ENCODE results near the gene NOL9. TPM values are rescaled to one million over a fixed set of nuclear protein-coding genes. Genes with fewer than 3 reads are reported as not detected.

NOL9 gene
- total RNA-seq, 4 donors from 2014 or later: 19.4 to 33.6 (median 27.5) TPM

DNA sequence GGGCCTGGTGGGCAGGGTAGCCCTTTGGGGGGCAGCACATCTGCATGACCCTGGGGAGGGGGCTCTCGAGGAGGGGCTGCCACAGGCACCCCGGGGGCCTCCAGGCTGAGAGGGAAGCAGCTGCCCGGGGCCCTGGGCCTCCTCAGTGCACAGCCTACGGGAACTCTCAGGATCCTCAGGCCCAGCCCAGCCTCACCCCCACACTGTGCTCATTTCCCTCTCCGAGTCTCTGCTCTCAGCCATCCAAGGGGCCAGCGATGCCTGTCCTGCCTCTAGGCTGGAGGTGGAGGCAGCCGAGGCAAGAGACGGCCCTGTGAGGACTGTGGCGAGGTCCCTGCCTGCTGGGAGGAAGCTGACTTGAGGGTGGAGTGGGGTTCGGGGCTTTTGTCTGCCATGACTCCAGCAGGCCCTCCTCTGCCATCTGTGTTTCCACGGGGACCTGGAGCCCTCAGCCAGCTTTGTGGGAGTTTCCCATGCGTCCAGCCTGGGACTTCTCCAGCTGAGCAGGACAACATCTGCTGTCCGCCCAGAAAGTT lies 55.7 kb downstream of the NOL9 start:
- Histone ChIP-seq H3K4me1 (peaks cover 54% of the 10 kb centered on the region), H3K9me3 (no peaks in the 10 kb centered on the region), H3K4me3 (no peak overlapping the region), H3K36me3 (no peaks in the 10 kb centered on the region), H3K27me3 (no peaks in the 10 kb centered on the region), H3K27ac (no peak overlapping the region)
- no peak for DNase-seq (ENCODE audit: low spot score in 2 of 2)
- no CpG with 5 or more reads among the region's 13 CpGs for WGBS
- TF ChIP-seq POLR2AphosphoS5 (IDR thresholded peaks at IDR 0.05) (no peak), EP300 (IDR thresholded peaks at IDR 0.05) (no peak), POLR2A (IDR thresholded peaks at IDR 0.05) (no peak)
- TF ChIP-seq, protein P1, sequence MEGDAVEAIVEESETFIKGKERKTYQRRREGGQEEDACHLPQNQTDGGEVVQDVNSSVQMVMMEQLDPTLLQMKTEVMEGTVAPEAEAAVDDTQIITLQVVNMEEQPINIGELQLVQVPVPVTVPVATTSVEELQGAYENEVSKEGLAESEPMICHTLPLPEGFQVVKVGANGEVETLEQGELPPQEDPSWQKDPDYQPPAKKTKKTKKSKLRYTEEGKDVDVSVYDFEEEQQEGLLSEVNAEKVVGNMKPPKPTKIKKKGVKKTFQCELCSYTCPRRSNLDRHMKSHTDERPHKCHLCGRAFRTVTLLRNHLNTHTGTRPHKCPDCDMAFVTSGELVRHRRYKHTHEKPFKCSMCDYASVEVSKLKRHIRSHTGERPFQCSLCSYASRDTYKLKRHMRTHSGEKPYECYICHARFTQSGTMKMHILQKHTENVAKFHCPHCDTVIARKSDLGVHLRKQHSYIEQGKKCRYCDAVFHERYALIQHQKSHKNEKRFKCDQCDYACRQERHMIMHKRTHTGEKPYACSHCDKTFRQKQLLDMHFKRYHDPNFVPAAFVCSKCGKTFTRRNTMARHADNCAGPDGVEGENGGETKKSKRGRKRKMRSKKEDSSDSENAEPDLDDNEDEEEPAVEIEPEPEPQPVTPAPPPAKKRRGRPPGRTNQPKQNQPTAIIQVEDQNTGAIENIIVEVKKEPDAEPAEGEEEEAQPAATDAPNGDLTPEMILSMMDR (IDR thresholded peaks at IDR 0.05): no peak

DNA sequence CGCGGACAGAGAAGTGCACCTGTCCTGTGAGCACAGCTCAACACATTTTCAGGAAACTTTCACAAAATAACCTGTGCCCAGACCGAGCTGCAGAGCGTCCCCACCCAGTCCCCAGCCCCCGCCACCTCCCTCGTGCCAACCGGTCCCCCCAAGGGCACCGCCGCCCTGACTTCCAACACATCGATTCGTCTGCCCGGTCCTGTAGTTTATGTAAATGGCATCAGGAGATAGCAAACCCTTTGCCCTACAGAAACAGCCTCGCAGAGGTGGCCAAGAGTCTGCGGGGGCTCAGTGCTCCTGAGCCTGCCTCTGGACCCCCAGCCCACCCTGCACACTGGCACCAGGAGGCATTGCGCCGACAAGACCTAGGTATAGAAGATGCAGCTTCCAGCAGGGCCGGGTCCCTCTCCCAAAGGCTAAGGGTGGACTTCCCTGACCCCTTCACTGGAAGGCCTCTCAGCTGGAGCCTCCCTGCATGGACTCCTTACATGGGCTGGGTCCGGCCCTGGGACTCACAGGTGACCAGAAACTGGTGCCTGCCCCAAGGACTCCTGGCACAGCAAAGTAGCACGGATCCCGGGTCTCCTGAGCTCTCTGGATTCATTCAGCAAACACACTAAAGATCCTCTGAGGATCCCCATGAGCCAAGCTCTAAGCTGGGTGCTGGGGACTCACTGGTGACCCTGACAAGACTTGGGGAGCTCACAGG lies 56.3 kb downstream of the NOL9 start:
- WGBS: 41% methylated on average over 18 of the region's 20 CpGs
- peak overlapping the region; percentile 70 for H3K4me3 ChIP-seq
- H3K4me1 ChIP-seq: peaks cover 54% of the 10 kb centered on the region
- TF ChIP-seq, protein P1 (IDR thresholded peaks at IDR 0.05): no peak
- TF ChIP-seq EP300 (IDR thresholded peaks at IDR 0.05) (no peak), POLR2AphosphoS5 (IDR thresholded peaks at IDR 0.05) (no peak), POLR2A (IDR thresholded peaks at IDR 0.05) (no peak)
- DNase-seq (ENCODE audit: low spot score in 2 of 2): no peak
- H3K27me3 ChIP-seq: no peaks in the 10 kb centered on the region
- peak overlapping the region; percentile 7 for H3K27ac ChIP-seq
- H3K9me3 ChIP-seq: no peaks in the 10 kb centered on the region
- H3K36me3 ChIP-seq: no peaks in the 10 kb centered on the region

DNA sequence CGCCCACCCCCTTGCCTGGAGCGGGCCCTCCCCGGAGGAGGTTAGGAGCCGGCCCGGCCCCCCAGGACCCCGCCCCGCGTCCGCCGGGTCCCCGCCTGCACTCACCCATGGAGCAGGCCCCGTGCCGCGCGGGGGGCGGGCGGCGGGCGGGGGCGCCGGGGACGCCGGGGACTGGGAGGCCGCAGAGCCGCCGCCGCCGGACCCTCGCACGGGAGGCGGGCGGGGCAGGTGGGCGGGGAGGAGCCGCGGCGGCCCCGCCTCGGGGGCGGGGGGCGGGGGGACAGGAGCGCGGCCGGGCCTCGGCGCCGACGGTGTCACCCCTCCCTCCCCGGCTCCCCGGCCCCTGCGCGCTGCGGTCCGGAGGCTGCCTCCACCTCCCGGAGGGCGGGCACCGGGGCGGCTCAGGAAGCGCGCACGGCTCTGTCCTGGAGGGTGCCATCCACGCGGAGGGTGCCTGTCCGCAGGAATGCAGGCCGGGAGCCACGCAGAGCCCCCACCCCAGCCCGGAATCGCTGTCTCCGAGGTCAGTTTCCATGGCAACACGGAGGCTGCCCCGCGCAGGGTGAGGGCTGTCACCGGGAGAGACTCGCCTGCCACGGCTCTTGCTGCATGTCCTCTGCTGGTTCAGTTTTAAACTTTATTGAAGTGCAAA lies 57.0 kb downstream of the NOL9 start:
- Histone ChIP-seq H3K4me3 (peak overlapping the region; percentile 70), H3K9me3 (no peaks in the 10 kb centered on the region), H3K36me3 (no peaks in the 10 kb centered on the region), H3K27me3 (no peaks in the 10 kb centered on the region), H3K4me1 (peaks cover 55% of the 10 kb centered on the region), H3K27ac (peak overlapping the region; percentile 7)
- no peak for DNase-seq (ENCODE audit: low spot score in 2 of 2)
- no peak for TF ChIP-seq POLR2A (IDR thresholded peaks at IDR 0.05)
- 2% methylated on average over 8 of the region's 74 CpGs for WGBS

DNA sequence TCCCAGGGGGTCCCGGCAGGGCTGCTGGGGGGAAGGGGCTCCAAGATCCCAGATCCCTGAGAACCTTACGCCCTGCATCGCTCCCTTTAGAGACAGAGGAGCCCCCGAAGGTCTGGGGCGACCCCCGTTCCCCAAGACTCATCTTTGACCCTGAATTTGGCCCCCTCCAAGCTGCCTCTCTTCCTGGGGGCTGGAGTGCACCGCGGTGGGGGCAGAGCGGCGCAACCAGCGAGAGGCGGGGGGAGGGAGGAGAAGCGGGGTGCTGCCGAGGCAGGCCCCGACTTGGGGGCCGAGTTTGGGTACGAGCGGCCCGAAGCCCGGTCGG lies 57.5 kb downstream of the NOL9 start:
- Histone ChIP-seq H3K27ac (peak overlapping the region; percentile 7), H3K4me1 (peaks cover 55% of the 10 kb centered on the region), H3K4me3 (peak overlapping the region; percentile 70), H3K27me3 (no peaks in the 10 kb centered on the region), H3K9me3 (no peaks in the 10 kb centered on the region), H3K36me3 (no peaks in the 10 kb centered on the region)
- no peak for DNase-seq (ENCODE audit: low spot score in 2 of 2)
- TF ChIP-seq, protein P1 (IDR thresholded peaks at IDR 0.05): no peak
- TF ChIP-seq POLR2AphosphoS5 (IDR thresholded peaks at IDR 0.05) (no peak), EP300 (IDR thresholded peaks at IDR 0.05) (no peak), POLR2A (IDR thresholded peaks at IDR 0.05) (no peak)
- WGBS: 30% methylated on average over 2 of the region's 21 CpGs

DNA sequence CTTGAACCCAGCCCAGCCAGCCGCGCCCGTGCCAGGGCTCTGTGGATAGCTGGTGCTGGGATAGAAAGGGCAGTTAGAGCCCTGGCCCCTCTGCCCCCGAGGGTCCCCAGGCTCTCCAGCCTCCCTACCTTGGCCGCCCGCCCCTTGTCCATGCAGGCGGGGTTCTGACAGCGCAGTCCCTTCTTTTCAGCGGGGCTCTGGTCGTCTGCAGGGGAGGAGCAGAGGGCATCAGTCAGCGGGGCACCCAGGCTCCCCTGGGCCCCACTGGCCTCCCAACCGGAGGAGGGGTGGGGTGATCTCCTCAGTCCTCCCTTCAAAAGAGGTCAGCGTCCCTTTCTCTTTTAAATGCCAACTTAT lies 58.0 kb downstream of the NOL9 start:
- peaks cover 57% of the 10 kb centered on the region for H3K4me1 ChIP-seq
- 15% methylated on average over 6 of the region's 13 CpGs for WGBS
- no peak overlapping the region for H3K27ac ChIP-seq
- no peak for DNase-seq (ENCODE audit: low spot score in 2 of 2)
- no peaks in the 10 kb centered on the region for H3K36me3 ChIP-seq
- H3K27me3 ChIP-seq: no peaks in the 10 kb centered on the region
- no peaks in the 10 kb centered on the region for H3K9me3 ChIP-seq
- TF ChIP-seq POLR2A (IDR thresholded peaks at IDR 0.05): no peak
- TF ChIP-seq, protein P1 (IDR thresholded peaks at IDR 0.05): no peak
- TF ChIP-seq EP300 (IDR thresholded peaks at IDR 0.05): no peak
- TF ChIP-seq POLR2AphosphoS5 (IDR thresholded peaks at IDR 0.05): no peak
- peak overlapping the region; percentile 70 for H3K4me3 ChIP-seq
